ENCODE data around the gene FADS6. TPM values are rescaled to one million over a fixed set of nuclear protein-coding genes. Genes with fewer than 3 reads are reported as not detected.
A peak's percentile ranks its signal among the peaks of the same experiment; 100 is the strongest.

Gene FADS6
- total and polyA plus RNA-seq, 10 of the 15 experiments (the other 5 are each of a cell fraction or from before 2014, with no cell fraction given) = not detected

GRCh38 chr17:74923538-74924249 is 30.3 kb upstream of the FADS6 start (continued):
- TF ChIP-seq FOXK2 (IDR thresholded peaks at IDR 0.05) (no peak), RELA (IDR thresholded peaks at IDR 0.05; ENCODE audit: borderline replicate concordance, partially characterized antibody) (no peak), POLR2AphosphoS2 (IDR thresholded peaks at IDR 0.05; ENCODE audit: low read depth, low read length) (no peak), KLF5 (IDR thresholded peaks at IDR 0.05; ENCODE audit: partially characterized antibody) (no peak), BHLHE40 (IDR thresholded peaks at IDR 0.05; ENCODE audit: borderline replicate concordance in 1 of 2, low read depth in 2 of 2, low read length in 1 of 2) (peak in 1 of 2 experiments; percentile 59; a peak in 2 of 4 replicates)

- no TSS peak for BruUV-seq (replicated peaks)
- Histone ChIP-seq H3K9me3 (replicated peaks; ENCODE audit: control insufficient read depth, insufficient read depth, low read length) (no peaks in the 10 kb centered on the region), H3K36me3 (ENCODE audit: control insufficient read depth in 2 of 2, insufficient read depth in 2 of 2, low read length in 1 of 2) (no peaks in the 10 kb centered on the region), H4K20me1 (ENCODE audit: control insufficient read depth, insufficient read depth) (no peaks in the 10 kb centered on the region), H3K9ac (ENCODE audit: control insufficient read depth, insufficient read depth, low read length) (no peak within 1 kb of the TSS), H3K4me1 (ENCODE audit: control insufficient read depth, insufficient read depth, low read length) (no peaks in the 10 kb centered on the region), H2AFZ (ENCODE audit: control insufficient read depth, low read depth, low read length) (no peak within 1 kb of the TSS), H3K4me3 (no peak within 1 kb of the TSS), H3K27ac (ENCODE audit: control insufficient read depth, insufficient read depth) (no peak within 1 kb of the TSS), H3K79me2 (ENCODE audit: control insufficient read depth, insufficient read depth, low read length) (no peaks in the 10 kb centered on the region), H3K27me3 (replicated peaks in 1 of 2; ENCODE audit: control insufficient read depth in 2 of 2, insufficient read depth in 2 of 2, low read length in 1 of 2) (peaks cover 11 to 16% of the 10 kb centered on the region in 2 experiments), H3K4me2 (ENCODE audit: control insufficient read depth, insufficient read depth) (0 out of 2 replicates have a peak within 1 kb of the TSS, but pooled peaks have one; percentile 48)
- ChIA-PET SMC1A (ENCODE audit: uncharacterized antibody, unreplicated experiment) (interaction anchor here (1.8 to 6.8 kb wide), 2 partner anchors 22 to 37 kb away, joined by 4 to 73 read pairs; no protein-coding TSS in a partner anchor), CTCF (interaction anchor here (0.7 to 12.6 kb wide), 3 partner anchors 34 to 279 kb away, joined by 3 to 274 read pairs (median 4); no protein-coding TSS in a partner anchor), RAD21 (ENCODE audit: unreplicated experiment) (interaction anchor here (1.0 to 8.1 kb wide), 3 partner anchors 34 to 327 kb away, joined by 3 to 73 read pairs (median 30); no protein-coding TSS in a partner anchor), POLR2A (no interaction called here)
- intact Hi-C loops (cut with micrococcal nuclease; ENCODE audit: unreplicated experiment) (loop anchor here (1.0 kb wide), 1 partner anchor 37 kb away; no protein-coding TSS in a partner anchor), in situ Hi-C loops (cut with MboI) (loop anchor here (5.0 kb wide), 1 partner anchor 34 kb away; no protein-coding TSS in a partner anchor)
- ATAC-seq (peak; percentile 61), DNase-seq (ENCODE audit: low read depth, low spot score) (no peak), FAIRE-seq (no peak)
- WGBS (ENCODE audit: insufficient coverage, insufficient replicate concordance, low lambda C conversion rate, missing lambda C conversion rate) = 5% methylated on average over 39 of the region's 57 CpGs
- no peak for TF ChIP-seq POU2F2 (IDR thresholded peaks at IDR 0.05; ENCODE audit: borderline replicate concordance, low read depth, low read length)
- TF ChIP-seq CEBPB (IDR thresholded peaks at IDR 0.05; ENCODE audit: borderline replicate concordance in 1 of 2, low read depth in 2 of 2, low read length in 2 of 2) = no peak
- peak in 1 of 2 experiments; percentile 75; a peak in 2 of 3 replicates for TF ChIP-seq EGR1 (IDR thresholded peaks at IDR 0.05; ENCODE audit: borderline replicate concordance in 1 of 2, low read depth in 2 of 2, low read length in 2 of 2)
- TF ChIP-seq NR2C1 (IDR thresholded peaks at IDR 0.05) = no peak
- TF ChIP-seq DPF2 (IDR thresholded peaks at IDR 0.05) = no peak
- TF ChIP-seq RBBP5 (conservative IDR thresholded peaks at IDR 0.05) = no peak
- no peak for TF ChIP-seq MEF2A (IDR thresholded peaks at IDR 0.05; ENCODE audit: insufficient read depth, low read depth, low read length)
Observed at GRCh38 chr17:74922694-74923537, 29.5 kb upstream of the FADS6 start, which contains the start of gene USH1G. TSS of gene USH1G (minus strand) at chr17:74923255. CDS start at chr17:74923073, 182 bp downstream.

All from GM12878 (cell line).